ENCODE results near the gene DPF3. TPM values are rescaled to one million over a fixed set of nuclear protein-coding genes. Genes with fewer than 3 reads are reported as not detected.

Gene DPF3
- total RNA-seq, 1 donor from 2014 or later, result 3.0 TPM

- TF ChIP-seq, protein P1, sequence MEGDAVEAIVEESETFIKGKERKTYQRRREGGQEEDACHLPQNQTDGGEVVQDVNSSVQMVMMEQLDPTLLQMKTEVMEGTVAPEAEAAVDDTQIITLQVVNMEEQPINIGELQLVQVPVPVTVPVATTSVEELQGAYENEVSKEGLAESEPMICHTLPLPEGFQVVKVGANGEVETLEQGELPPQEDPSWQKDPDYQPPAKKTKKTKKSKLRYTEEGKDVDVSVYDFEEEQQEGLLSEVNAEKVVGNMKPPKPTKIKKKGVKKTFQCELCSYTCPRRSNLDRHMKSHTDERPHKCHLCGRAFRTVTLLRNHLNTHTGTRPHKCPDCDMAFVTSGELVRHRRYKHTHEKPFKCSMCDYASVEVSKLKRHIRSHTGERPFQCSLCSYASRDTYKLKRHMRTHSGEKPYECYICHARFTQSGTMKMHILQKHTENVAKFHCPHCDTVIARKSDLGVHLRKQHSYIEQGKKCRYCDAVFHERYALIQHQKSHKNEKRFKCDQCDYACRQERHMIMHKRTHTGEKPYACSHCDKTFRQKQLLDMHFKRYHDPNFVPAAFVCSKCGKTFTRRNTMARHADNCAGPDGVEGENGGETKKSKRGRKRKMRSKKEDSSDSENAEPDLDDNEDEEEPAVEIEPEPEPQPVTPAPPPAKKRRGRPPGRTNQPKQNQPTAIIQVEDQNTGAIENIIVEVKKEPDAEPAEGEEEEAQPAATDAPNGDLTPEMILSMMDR (IDR thresholded peaks at IDR 0.05; ENCODE audit: unreplicated experiment), result no peak
- no peaks in the 10 kb centered on the region for H3K27me3 Mint-ChIP-seq (ENCODE audit: unreplicated experiment)
- H3K36me3 Mint-ChIP-seq (ENCODE audit: low read depth, unreplicated experiment), result peaks cover 13% of the 10 kb centered on the region
- no peak overlapping the region for H3K27ac Mint-ChIP-seq (ENCODE audit: unreplicated experiment)
- no peak for DNase-seq (ENCODE audit: low spot score)
- H3K9me3 Mint-ChIP-seq (ENCODE audit: unreplicated experiment), result no peaks in the 10 kb centered on the region
- H3K4me1 Mint-ChIP-seq (ENCODE audit: unreplicated experiment), result no peaks in the 10 kb centered on the region
- H3K4me3 Mint-ChIP-seq (ENCODE audit: unreplicated experiment), result no peak overlapping the region
Measured at GRCh38 chr14:72763892-72764291, 130.0 kb downstream of the DPF3 start.

GRCh38 chr14:72759670-72760069, 134.2 kb downstream of the DPF3 start:
- Mint-ChIP-seq H3K4me3 (ENCODE audit: unreplicated experiment) (peak overlapping the region; percentile 22), H3K4me1 (ENCODE audit: unreplicated experiment) (no peaks in the 10 kb centered on the region), H3K9me3 (ENCODE audit: unreplicated experiment) (no peaks in the 10 kb centered on the region), H3K27me3 (ENCODE audit: unreplicated experiment) (no peaks in the 10 kb centered on the region), H3K27ac (ENCODE audit: unreplicated experiment) (no peak overlapping the region), H3K36me3 (ENCODE audit: low read depth, unreplicated experiment) (peaks cover 8% of the 10 kb centered on the region)
- DNase-seq (ENCODE audit: low spot score), result no peak
- TF ChIP-seq, protein P1 (IDR thresholded peaks at IDR 0.05; ENCODE audit: unreplicated experiment), result no peak

GRCh38 chr14:72758993-72759392, 134.9 kb downstream of the DPF3 start:
- TF ChIP-seq, protein P1 (IDR thresholded peaks at IDR 0.05; ENCODE audit: unreplicated experiment), result no peak
- no peak overlapping the region for H3K4me3 Mint-ChIP-seq (ENCODE audit: unreplicated experiment)
- H3K27me3 Mint-ChIP-seq (ENCODE audit: unreplicated experiment), result no peaks in the 10 kb centered on the region
- H3K9me3 Mint-ChIP-seq (ENCODE audit: unreplicated experiment), result no peaks in the 10 kb centered on the region
- no peak for DNase-seq (ENCODE audit: low spot score)
- no peaks in the 10 kb centered on the region for H3K4me1 Mint-ChIP-seq (ENCODE audit: unreplicated experiment)
- no peak overlapping the region for H3K27ac Mint-ChIP-seq (ENCODE audit: unreplicated experiment)
- peaks cover 8% of the 10 kb centered on the region for H3K36me3 Mint-ChIP-seq (ENCODE audit: low read depth, unreplicated experiment)

DNA sequence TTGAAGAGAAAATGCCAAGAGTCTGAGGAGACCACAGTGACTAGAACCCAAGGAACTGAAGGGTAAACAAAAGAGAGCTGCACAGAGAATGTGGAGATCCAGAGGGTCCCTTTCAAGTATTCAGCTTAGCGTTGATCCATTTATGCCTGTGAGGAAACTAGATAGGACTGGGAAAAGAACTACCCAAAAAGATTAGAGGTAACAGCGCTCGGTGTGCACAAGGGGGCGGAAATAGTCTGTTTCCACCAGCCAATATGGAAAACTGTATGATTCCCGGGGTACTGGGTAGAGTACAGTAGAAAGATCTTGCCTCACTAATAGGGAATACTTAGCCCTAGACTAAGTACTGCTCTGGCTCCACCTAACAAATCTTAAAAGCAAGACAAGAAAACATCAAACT, 135.5 kb downstream of the DPF3 start:
- H3K27me3 Mint-ChIP-seq (ENCODE audit: unreplicated experiment), result no peaks in the 10 kb centered on the region
- DNase-seq (ENCODE audit: low spot score), result no peak
- H3K4me3 Mint-ChIP-seq (ENCODE audit: unreplicated experiment), result no peak overlapping the region
- H3K4me1 Mint-ChIP-seq (ENCODE audit: unreplicated experiment), result no peaks in the 10 kb centered on the region
- peaks cover 8% of the 10 kb centered on the region for H3K36me3 Mint-ChIP-seq (ENCODE audit: low read depth, unreplicated experiment)
- H3K27ac Mint-ChIP-seq (ENCODE audit: unreplicated experiment), result no peak overlapping the region
- TF ChIP-seq, protein P1 (IDR thresholded peaks at IDR 0.05; ENCODE audit: unreplicated experiment), result no peak
- no peaks in the 10 kb centered on the region for H3K9me3 Mint-ChIP-seq (ENCODE audit: unreplicated experiment)

GRCh38 chr14:72756967-72757366, 136.9 kb downstream of the DPF3 start:
- H3K36me3 Mint-ChIP-seq (ENCODE audit: low read depth, unreplicated experiment), result peaks cover 8% of the 10 kb centered on the region
- no peak for DNase-seq (ENCODE audit: low spot score)
- H3K4me1 Mint-ChIP-seq (ENCODE audit: unreplicated experiment), result no peaks in the 10 kb centered on the region
- no peaks in the 10 kb centered on the region for H3K9me3 Mint-ChIP-seq (ENCODE audit: unreplicated experiment)
- TF ChIP-seq, protein P1 (IDR thresholded peaks at IDR 0.05; ENCODE audit: unreplicated experiment), result no peak
- H3K4me3 Mint-ChIP-seq (ENCODE audit: unreplicated experiment), result no peak overlapping the region
- H3K27ac Mint-ChIP-seq (ENCODE audit: unreplicated experiment), result no peak overlapping the region
- no peaks in the 10 kb centered on the region for H3K27me3 Mint-ChIP-seq (ENCODE audit: unreplicated experiment)

Measured in endothelial cell (in vitro differentiated cells).